ENCODE data around the gene SH3BP5L. TPM values are rescaled to one million over a fixed set of nuclear protein-coding genes. Genes with fewer than 3 reads are reported as not detected.

The SH3BP5L gene
- total and polyA plus RNA-seq, 2 of the 8 experiments (the other 6 are each of a cell fraction or from before 2014, with no cell fraction given): 20.2 to 28.4 TPM

DNA sequence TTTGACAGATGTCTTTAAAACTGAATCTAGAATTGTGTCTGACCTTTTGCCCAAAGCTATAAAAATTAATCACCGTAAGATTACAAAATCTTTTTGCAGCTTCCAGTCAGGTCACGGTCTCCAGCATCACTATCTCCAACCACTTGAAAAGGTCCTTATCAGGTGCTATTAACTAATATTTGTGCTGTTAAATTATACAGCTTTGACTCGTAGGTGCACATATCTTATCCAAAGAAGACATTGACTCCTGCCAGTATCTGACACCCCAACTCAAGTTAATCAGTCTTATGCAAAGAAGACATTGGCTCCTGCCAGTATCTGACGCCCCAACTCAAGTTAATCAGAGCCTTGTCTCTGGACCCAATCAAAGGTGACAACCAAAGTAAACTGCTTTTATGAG lies 50.3 kb downstream of the SH3BP5L start:
- no peaks in the 10 kb centered on the region for H3K27me3 ChIP-seq (replicated peaks in 1 of 4; ENCODE audit: control insufficient read depth in 3 of 4, extremely low read depth in 1 of 4, insufficient read depth in 3 of 4, low read length in 3 of 4)
- 80% methylated on average over 4 of the region's 4 CpGs; no CpG with 5 or more reads in 1 of the 2 experiments for WGBS, 2 experiments (ENCODE audit: extremely low coverage in 1 of 2, insufficient coverage in 1 of 2, insufficient read length in 1 of 2, insufficient replicate concordance in 2 of 2, low coverage in 1 of 2, low lambda C conversion rate in 2 of 2, missing lambda C conversion rate in 1 of 2)
- H3K18ac ChIP-seq (ENCODE audit: extremely low read depth, low read length): no peak overlapping the region
- TF ChIP-seq SAP30 (IDR thresholded peaks at IDR 0.05; ENCODE audit: insufficient read depth, insufficient replicate concordance, low read length) (no peak), BACH1 (IDR thresholded peaks at IDR 0.05; ENCODE audit: low read length) (no peak), PHF8 (conservative IDR thresholded peaks at IDR 0.05; ENCODE audit: low read depth, low read length) (no peak), SIRT6 (IDR thresholded peaks at IDR 0.05; ENCODE audit: low read length) (no peak), CHD1 (IDR thresholded peaks at IDR 0.05; ENCODE audit: low read depth, low read length) (no peak), NANOG (IDR thresholded peaks at IDR 0.05; ENCODE audit: insufficient read depth, low read depth, low read length, poor library complexity, severe bottlenecking) (no peak), POLR2A (IDR thresholded peaks at IDR 0.05; ENCODE audit: control extremely low read depth in 1 of 2, low read depth in 2 of 2, low read length in 2 of 2) (no peak), JUN (IDR thresholded peaks at IDR 0.05; ENCODE audit: low read depth, low read length) (no peak), TBP (IDR thresholded peaks at IDR 0.05; ENCODE audit: low read depth, low read length) (no peak)

More for the DNA sequence above, 50.3 kb downstream of the SH3BP5L start:
- FAIRE-seq: no peak
- H3K23me2 ChIP-seq (ENCODE audit: low read depth, low read length): no peaks in the 10 kb centered on the region
- no peaks in the 10 kb centered on the region for H3K4me1 ChIP-seq (replicated peaks in 1 of 4; ENCODE audit: control insufficient read depth in 3 of 4, insufficient read depth in 4 of 4, low read length in 3 of 4)
- H3K4me2 ChIP-seq (ENCODE audit: insufficient read depth in 1 of 2, low read depth in 2 of 2, low read length in 2 of 2): no peak overlapping the region
- H2BK5ac ChIP-seq (ENCODE audit: low read depth, low read length): no peak overlapping the region
- H3K14ac ChIP-seq (ENCODE audit: insufficient read length): no peak overlapping the region
- no peak overlapping the region for H3K56ac ChIP-seq (replicated peaks; ENCODE audit: insufficient read length, low read depth, low read length)
- H4K20me1 ChIP-seq (replicated peaks in 1 of 2; ENCODE audit: control insufficient read depth in 1 of 2, insufficient read depth in 2 of 2, low read length in 2 of 2): no peaks in the 10 kb centered on the region
- H2BK120ac ChIP-seq (replicated peaks; ENCODE audit: low read depth, low read length): no peak overlapping the region
- H3K27ac ChIP-seq (ENCODE audit: low read depth, low read length): no peak overlapping the region
- no peak overlapping the region for H4K5ac ChIP-seq (ENCODE audit: insufficient read length, low read depth, low read length)
- no peak overlapping the region for H3K4ac ChIP-seq (replicated peaks; ENCODE audit: insufficient read length, low read depth, low read length)
- no peak for DNase-seq (ENCODE audit: low read depth in 1 of 2, low spot score in 2 of 2)
- H3K9ac ChIP-seq (replicated peaks in 1 of 4; ENCODE audit: extremely low read depth in 1 of 4, low read depth in 3 of 4, low read length in 3 of 4): no peak overlapping the region
- no peak overlapping the region for H2BK20ac ChIP-seq (ENCODE audit: low read length)
- H2AFZ ChIP-seq (ENCODE audit: low read length): no peak overlapping the region
- H3K4me3 ChIP-seq (ENCODE audit: extremely low read depth in 1 of 4, insufficient read depth in 2 of 4, low read depth in 3 of 4, low read length in 4 of 4): no peak overlapping the region
- no peak overlapping the region for H2BK12ac ChIP-seq (ENCODE audit: low read depth, low read length)
- H4K8ac ChIP-seq (ENCODE audit: extremely low read depth, insufficient read depth, low read length): no peak overlapping the region
- no peak overlapping the region for H2AK5ac ChIP-seq (ENCODE audit: low read depth, low read length)
- H3K36me3 ChIP-seq (ENCODE audit: control insufficient read depth in 2 of 4, insufficient read depth in 4 of 4, low read length in 3 of 4): no peaks in the 10 kb centered on the region
- no peak overlapping the region for H3K23ac ChIP-seq (ENCODE audit: insufficient read length)
- peaks cover 70 to 74% of the 10 kb centered on the region in 2 experiments for H3K9me3 ChIP-seq (ENCODE audit: insufficient read depth in 2 of 2, low read depth in 1 of 2, low read length in 1 of 2)
- CTCF ChIA-PET (ENCODE audit: partially characterized antibody): no interaction called here
- H3K79me1 ChIP-seq (ENCODE audit: low read depth, low read length): no peaks in the 10 kb centered on the region
- H3K79me2 ChIP-seq (ENCODE audit: control insufficient read depth in 1 of 2, insufficient read depth in 2 of 2, low read length in 2 of 2): no peaks in the 10 kb centered on the region
- no peak overlapping the region for H4K91ac ChIP-seq (replicated peaks; ENCODE audit: insufficient read length, low read length)
- POLR2A ChIA-PET (ENCODE audit: partially characterized antibody): no interaction called here
- H2BK15ac ChIP-seq (ENCODE audit: low read length): no peak overlapping the region

Measured in H1 (cell line).